Activated naive CD4-positive, alpha-beta T cell (primary cell): ENCODE results near the gene R3HDM2.

ENCODE experiments used
- DNase-seq, 4 experiments: peaks; one replicate each; lab custom pipeline; 2025; lab: John Stamatoyannopoulos, UW

The R3HDM2 gene

GRCh38 chr12:57266681-57267080 is 164.2 kb downstream of the R3HDM2 start:
- no peak for DNase-seq

GRCh38 chr12:57263096-57263495 is 167.7 kb downstream of the R3HDM2 start:
- DNase-seq = no peak

DNA sequence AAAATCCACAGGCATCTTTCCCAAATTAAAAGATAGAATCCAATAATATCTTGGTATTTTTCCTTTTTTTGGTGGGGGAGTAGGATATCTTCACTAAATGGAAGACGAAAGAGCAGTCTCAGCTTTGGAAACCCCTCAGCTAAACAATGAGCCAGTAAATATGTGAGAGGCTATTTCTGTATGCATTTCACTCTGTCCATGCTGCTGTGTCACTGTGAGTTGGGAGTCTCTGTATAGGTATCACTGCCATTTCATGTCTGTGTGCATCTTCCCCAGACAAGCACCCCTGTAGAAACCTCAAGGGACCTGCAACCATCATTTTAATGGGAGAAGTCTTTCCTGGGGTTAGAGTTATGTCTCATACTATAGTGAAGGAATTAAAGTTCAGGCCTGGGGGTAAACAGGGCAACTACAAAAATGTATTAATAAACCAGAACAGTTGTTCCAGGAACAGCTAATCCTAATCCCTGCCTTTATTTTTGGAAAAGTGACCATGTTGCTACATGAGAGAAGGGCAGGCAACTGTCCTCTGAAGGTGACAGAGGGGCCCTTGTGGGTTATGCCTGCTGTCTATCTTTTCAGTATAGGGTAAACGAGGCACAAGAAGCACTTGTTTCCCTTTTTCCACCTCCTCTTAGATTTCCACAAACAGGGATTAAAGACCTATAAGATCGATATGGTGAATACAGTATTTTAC is 168.6 kb downstream of the R3HDM2 start:
- no peak for DNase-seq

DNA sequence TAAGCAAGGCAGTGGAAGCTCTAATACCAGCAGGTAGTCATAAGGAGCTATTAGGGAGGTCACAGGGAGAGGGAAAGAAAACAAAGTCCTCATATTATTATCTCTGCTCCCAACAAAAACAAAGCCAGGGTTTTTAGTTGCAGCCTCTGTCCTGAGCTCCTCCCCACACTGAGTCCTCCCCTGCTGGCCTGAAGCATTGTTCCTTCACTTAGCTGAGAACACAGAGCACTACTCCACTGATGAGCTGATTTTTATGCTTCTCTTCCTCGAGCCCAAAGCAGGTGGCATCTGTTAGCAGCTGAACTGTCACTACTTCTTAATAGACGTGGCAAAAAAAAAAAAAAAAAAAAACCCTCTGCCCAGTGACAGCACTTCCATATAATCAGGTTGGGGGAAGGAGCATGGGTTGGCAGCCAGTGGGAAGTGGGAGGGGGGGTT is 169.4 kb downstream of the R3HDM2 start:
- no peak for DNase-seq

DNA sequence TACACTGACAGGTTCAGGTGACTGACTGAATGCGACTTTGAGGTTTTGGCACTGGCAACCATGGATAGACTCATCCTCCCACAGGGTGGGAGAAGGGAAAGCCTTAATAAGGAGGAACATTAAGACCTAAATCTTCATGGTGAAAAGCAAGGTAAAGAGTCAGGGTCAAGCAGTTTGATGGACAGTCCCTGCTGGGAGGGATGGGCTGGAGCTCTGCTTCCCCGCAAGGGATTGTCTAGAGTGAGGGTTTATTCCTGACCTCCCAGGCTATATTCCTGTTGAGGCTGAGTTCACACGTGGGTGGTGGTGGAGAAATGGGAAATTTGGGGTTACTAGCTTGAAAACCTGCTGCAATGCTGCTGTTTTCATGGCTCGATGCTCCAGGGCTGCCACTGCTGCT is 170.5 kb downstream of the R3HDM2 start:
- DNase-seq = no peak

DNA sequence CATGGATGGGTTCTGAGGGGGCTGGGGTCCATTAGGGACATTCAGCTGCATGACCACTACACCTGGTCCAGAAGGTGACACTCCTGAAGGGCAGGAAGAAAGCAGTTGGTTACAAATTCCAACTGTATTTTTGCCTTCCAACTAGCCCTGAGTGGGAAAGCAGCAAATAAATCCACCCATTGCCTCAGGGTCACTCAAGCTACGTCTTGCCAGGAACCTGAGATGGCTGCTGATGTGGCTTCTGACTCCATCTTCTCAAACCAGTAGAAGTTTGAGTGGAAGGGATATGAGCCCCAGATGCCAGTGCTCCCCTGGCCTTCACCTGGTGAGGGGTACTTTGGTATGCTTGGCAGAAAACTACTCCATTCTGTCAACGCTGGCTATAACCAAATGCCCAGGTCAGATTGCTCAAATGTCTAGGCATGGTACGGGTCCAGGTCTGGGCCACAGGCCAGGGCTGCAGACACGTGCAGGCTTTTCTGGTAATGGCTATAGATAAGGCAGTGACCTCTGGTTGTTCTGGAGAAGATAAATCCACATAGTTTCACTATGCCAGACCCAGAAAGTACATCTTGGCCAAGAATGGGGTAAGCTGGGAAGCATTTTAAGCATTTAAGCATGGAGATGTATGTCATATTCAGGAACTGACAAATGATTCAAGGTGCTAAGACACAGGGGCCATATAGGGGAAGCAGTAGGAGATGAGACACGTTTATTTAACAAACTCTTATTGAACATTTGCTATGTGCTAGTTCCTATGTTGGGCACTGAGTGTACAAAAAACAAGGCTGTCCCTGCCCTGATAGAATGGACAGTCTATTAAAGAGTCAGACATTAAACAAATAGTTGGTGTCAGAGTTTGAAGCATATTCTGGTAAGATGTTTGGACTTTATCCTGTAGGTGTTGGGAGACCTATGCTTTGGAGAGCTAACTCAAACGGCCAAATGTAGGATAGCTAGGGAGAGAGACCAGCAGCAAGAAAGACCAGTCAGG is 171.6 kb downstream of the R3HDM2 start:
- no peak for DNase-seq

DNA sequence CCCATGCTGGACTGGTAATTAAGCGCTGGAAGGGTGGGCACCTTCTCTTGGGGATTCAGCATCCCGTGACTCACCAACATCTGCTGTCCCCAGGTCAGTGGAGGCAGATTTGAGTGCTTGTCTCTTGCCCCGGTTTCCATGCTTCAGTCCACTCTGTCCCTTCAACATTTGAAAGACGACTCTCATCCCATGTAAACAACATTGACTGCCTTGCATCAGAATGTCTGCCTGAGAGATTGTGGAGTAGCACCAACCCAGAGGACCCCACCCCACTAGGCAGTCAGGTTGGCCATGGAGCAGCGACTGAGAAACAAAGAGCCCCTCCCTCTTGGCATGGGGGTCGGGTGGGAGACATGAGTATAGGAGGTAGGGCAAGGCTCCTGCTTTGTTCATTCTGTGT is 174.9 kb downstream of the R3HDM2 start:
- no peak for DNase-seq

DNA sequence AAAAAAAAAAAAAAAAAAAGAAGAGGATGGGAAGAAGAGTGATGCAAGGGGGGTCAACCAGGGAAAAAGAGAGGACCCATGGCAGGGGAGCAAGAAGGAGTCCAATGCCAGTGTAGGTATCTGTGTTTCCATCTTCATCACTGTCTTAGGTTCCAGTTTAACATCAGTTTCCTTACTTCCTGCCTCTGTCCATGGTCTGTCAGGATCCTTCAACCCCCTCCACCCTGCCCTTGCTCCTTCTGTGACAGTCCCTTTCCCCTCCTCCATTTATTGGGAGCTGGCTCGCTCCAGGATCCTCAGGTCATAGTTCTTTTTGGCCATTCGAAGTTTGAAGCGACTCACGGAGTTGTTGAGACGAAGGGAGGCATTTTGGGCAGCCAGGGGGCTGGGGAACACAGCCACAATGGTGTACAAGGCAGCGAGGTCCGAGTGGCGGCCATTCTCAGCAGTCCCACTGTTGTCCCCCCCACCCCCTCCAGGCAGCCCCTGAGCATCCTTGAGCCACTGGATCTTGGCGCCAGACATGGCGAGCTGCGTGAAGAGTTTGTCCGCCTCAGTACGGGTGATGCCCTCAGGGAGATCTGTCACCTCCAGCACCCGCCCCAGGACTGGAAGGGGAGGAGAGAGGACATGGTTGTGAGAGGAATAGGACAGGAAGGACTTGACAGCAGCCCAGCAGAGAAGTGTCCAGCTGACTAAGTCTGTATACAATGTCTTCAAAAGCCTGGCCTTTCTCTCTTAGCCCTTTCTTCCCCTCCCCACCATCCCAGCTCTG is 176.2 kb downstream of the R3HDM2 start:
- no peak for DNase-seq

DNA sequence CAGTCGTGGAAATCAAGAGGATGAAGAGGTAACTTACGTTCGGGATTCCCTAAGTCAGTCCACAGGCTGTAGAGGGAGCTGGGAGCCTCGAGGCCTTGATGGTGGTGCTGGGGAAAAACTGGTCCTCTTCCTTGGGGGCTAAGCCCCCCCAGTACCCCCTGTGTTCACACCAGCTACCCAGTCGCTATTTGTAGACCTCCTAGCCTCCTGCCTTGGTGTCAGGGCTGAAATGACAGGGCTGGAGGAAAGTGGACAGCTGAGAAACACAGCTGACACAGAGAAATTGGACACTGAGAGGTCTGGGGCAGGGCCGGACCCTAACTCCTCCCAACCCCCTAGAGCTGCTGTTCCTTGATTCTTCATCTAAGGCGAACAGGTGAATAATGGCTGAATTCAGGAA is 179.9 kb downstream of the R3HDM2 start, which contains the start of gene STAC3:
TSS of gene STAC3 (minus strand) at position 232 of the 400 bp plus-strand sequence. CDS start 1,551 bp downstream, outside the sequence.
- no peak for DNase-seq

DNA sequence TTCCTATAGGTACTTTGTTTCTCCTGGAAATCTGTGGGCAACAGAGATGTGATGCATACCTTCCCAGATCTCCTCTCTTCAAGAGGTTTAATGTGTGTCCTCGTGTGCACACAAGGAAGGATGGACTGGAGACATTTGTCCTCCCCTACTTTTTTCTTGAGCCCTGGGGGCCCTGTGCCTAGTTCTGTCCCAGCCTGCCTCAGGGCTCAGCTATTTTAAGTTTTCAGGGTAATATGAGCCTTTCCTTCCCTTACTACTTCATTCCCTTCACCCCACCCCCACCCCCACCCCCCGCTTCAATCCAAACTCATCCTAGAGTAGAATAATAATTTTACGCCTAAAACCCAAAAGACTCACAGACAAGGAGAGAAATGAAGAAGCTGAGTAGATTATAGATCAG is 180.3 kb downstream of the R3HDM2 start:
- DNase-seq = no peak

DNA sequence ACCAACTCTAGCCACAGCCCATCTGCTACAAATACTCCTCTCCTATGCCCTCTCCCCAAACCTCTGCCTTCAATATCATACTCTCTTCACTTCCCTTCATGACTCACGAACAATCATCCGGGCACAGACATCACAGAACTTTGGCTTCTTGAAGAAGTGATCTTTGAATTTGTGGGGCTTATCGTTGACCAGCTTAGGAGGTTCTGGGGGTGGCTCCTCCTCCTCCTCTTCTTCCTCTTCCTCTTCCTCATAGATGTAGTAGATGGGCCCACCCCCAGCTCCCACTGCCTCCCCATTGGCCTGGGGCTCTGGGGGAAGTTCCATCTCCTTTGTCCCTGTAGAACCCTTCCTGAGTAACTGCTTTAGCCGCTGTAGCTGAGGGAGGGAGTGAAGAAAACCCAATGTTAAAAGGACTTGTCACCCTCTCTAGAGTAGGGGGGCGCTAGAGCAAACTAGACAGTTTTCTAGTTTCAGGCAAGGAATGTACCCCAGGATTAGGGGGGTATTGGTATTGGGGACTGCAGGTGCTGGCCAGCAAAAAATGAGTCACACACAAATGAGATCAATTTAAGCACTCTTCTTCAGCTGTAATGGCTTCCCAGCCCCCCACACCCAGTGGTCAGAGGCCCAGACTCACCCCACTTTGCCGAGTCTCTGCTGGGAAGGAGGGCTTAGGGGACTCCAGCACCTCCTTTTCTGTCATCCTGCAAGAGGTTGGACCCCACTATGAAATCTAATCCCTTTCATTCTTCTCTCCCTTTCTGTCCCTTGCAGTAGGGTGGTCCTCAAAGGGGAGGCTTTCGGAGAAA is 181.7 kb downstream of the R3HDM2 start:
- DNase-seq = no peak

DNA sequence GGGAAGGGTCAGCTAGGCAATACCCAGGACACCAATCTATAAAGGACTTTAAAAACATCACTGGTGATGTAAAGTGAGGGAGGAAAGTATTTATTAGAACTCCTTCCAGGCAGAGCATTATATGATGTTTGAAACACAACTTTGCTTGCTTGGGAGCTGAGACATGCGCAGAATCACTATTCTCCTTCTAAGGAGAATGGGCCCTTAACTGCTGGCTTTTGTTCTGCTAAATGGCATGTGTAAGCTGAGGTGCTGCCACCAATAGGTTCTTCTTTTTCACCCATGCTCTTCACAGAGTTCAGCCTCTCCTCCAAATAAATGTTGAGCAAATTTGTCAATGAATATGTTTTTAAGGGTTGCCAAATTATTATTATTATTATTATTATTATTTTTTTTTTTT is 183.8 kb downstream of the R3HDM2 start:
- no peak for DNase-seq

GRCh38 chr12:57244312-57244696 is 186.5 kb downstream of the R3HDM2 start:
- DNase-seq = no peak

GRCh38 chr12:57243521-57244311 is 187.1 kb downstream of the R3HDM2 start:
- DNase-seq = peak; percentile 55 to 78 (median 68)

GRCh38 chr12:57242691-57243454 is 188.0 kb downstream of the R3HDM2 start:
- DNase-seq = peak in 3 of 4 experiments; percentile 33 to 64 (median 52)

GRCh38 chr12:57242329-57242690 is 188.5 kb downstream of the R3HDM2 start:
- DNase-seq = no peak

- no peak for DNase-seq
Measured at GRCh38 chr12:57241402-57242310, 189.2 kb downstream of the R3HDM2 start.

GRCh38 chr12:57240926-57241401 is 189.9 kb downstream of the R3HDM2 start:
- no peak for DNase-seq
